H1 (cell line): Measurements from ENCODE around the gene PATE1.

Experiments used
- CBX8 ChIP-seq: fragments of 300-800, 300-1000 bp; sonication (generic); IDR thresholded peaks from 2 replicates; pipeline ENCODE4 v1.7.1; 2016; ENCODE audit warnings: low read depth, low read length, borderline replicate concordance
- FOSL1 ChIP-seq: IDR thresholded peaks from 2 replicates; pipeline ENCODE4 v1.6.1; 2011; ENCODE audit warnings: mild to moderate bottlenecking, low read depth, low read length, moderate library complexity; ENCODE audit not compliant: insufficient read depth
- MAX ChIP-seq: IDR thresholded peaks from 2 replicates; pipeline ENCODE4 v1.6.1; 2012; ENCODE audit warnings: inconsistent platforms
- NRF1 ChIP-seq: IDR thresholded peaks from 2 replicates; pipeline ENCODE4 v1.6.1; 2011; ENCODE audit warnings: mild to moderate bottlenecking, low read depth, low read length, improper control_type of control experiment
- POLR2A ChIP-seq, 2 experiments: IDR thresholded peaks; 1 replicate in 1 of 2; 2 replicates in 1 of 2; pipeline ENCODE4 v1.6.1; 2011; ENCODE audit warnings: low read depth in 2 of 2, low read length in 2 of 2, mild to moderate bottlenecking in 2 of 2; ENCODE audit errors: control extremely low read depth in 1 of 2
- USF2 ChIP-seq: IDR thresholded peaks from 2 replicates; pipeline ENCODE4 v1.6.1; 2011; ENCODE audit warnings: low read length, improper control_type of control experiment
- TF ChIP-seq, protein P1 (sequence below), 3 experiments: IDR thresholded peaks; 1 replicate in 2 of 3; 2 replicates in 1 of 3; pipeline versions ENCODE4 v1.5.1 to v1.6.1; 2011; ENCODE audit warnings: low read length in 3 of 3, mild to moderate bottlenecking in 3 of 3, inconsistent platforms in 2 of 3, low read depth in 1 of 3, moderate library complexity in 1 of 3; ENCODE audit not compliant: insufficient read depth in 1 of 3; ENCODE audit errors: control extremely low read depth in 1 of 3

GRCh38 chr11:125756050-125756449 is 10.0 kb downstream of the PATE1 start:
- TF ChIP-seq NRF1 (no peak), CBX8 (no peak), MAX (no peak), FOSL1 (no peak), USF2 (no peak), POLR2A (IDR thresholded peaks at IDR 0.05; ENCODE audit: control extremely low read depth in 1 of 2, low read depth in 2 of 2, low read length in 2 of 2) (no peak)
- TF ChIP-seq, protein P1, sequence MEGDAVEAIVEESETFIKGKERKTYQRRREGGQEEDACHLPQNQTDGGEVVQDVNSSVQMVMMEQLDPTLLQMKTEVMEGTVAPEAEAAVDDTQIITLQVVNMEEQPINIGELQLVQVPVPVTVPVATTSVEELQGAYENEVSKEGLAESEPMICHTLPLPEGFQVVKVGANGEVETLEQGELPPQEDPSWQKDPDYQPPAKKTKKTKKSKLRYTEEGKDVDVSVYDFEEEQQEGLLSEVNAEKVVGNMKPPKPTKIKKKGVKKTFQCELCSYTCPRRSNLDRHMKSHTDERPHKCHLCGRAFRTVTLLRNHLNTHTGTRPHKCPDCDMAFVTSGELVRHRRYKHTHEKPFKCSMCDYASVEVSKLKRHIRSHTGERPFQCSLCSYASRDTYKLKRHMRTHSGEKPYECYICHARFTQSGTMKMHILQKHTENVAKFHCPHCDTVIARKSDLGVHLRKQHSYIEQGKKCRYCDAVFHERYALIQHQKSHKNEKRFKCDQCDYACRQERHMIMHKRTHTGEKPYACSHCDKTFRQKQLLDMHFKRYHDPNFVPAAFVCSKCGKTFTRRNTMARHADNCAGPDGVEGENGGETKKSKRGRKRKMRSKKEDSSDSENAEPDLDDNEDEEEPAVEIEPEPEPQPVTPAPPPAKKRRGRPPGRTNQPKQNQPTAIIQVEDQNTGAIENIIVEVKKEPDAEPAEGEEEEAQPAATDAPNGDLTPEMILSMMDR (IDR thresholded peaks at IDR 0.05; ENCODE audit: control extremely low read depth in 1 of 3, insufficient read depth in 1 of 3, low read depth in 1 of 3, low read length in 3 of 3), result no peak
